WTC11 (cell line): ENCODE results near the gene ZNF256. TPM values are rescaled to one million over a fixed set of nuclear protein-coding genes. Genes with fewer than 3 reads are reported as not detected.

ENCODE experiments used
- ATAC-seq: fragments of 200-7000 bp; cut with Tn5 transposase; 2 replicates; pipeline ENCODE4 v1.10.0; 2021; ENCODE audit warnings: mild to moderate bottlenecking, moderate library complexity
- Bru-seq: library from RNA; stranded (reverse); fragments of 400-500 nt; gene quantifications from one replicate; lab custom pipeline; 2021; lab: Mats Ljungman, UMichigan
- CTCF ChIA-PET: fragments of 300-600 bp; sonication (Branson Sonifier 250); formaldehyde crosslinking; loops from one replicate; lab custom pipeline; 2021; ENCODE audit warnings: antibody characterized with exemption; lab: Charles Lee
- POLR2A ChIA-PET: fragments of 350-600 bp; sonication (Branson Sonifier 250); formaldehyde crosslinking; loops from one replicate; lab custom pipeline; 2021; ENCODE audit warnings: antibody characterized with exemption; lab: Charles Lee
- DNase-seq: peaks from one replicate; pipeline ENCODE4 v3.0.0; 2021; ENCODE audit warnings: low spot score
- H3K27ac Mint-ChIP-seq: 2 replicates; pipeline ENCODE4 v1.8.0; 2021; ENCODE audit warnings: mixed read lengths
- H3K27me3 Mint-ChIP-seq: 2 replicates; pipeline ENCODE4 v1.8.0; 2021; ENCODE audit warnings: low read depth, mild to moderate bottlenecking, moderate library complexity, mixed read lengths
- H3K36me3 Mint-ChIP-seq: 2 replicates; pipeline ENCODE4 v1.8.0; 2021; ENCODE audit warnings: mixed read lengths
- H3K4me1 Mint-ChIP-seq: 2 replicates; pipeline ENCODE4 v1.8.0; 2022; ENCODE audit warnings: mixed read lengths
- H3K4me3 Mint-ChIP-seq: 2 replicates; pipeline ENCODE4 v1.8.0; 2021; ENCODE audit warnings: mild to moderate bottlenecking, moderate library complexity, mixed read lengths
- H3K9me3 Mint-ChIP-seq: 2 replicates; pipeline ENCODE4 v1.8.0; 2021; ENCODE audit warnings: mixed read lengths
- AR ChIP-seq: fragments of 250-450 bp; sonication (Bioruptor Pico); IDR thresholded peaks from 2 replicates; pipeline ENCODE4 v1.9.0; 2021; ENCODE audit warnings: mild to moderate bottlenecking
- CREM ChIP-seq: sonication (generic); formaldehyde crosslinking; IDR thresholded peaks from 2 replicates; pipeline ENCODE4 v1.8.1; 2022; ENCODE audit warnings: mild to moderate bottlenecking, missing genetic modification reagents, moderate library complexity
- CTCF ChIP-seq: fragments of 200-600 bp; IDR thresholded peaks from 2 replicates; pipeline ENCODE4 v1.8.0; 2022; ENCODE audit warnings: antibody characterized with exemption
- E2F4 ChIP-seq: sonication (generic); formaldehyde crosslinking; IDR thresholded peaks from 2 replicates; pipeline ENCODE4 v1.8.1; 2022; ENCODE audit warnings: low read depth, mild to moderate bottlenecking, moderate library complexity, missing genetic modification reagents, borderline replicate concordance
- E2F5 ChIP-seq: sonication (generic); formaldehyde crosslinking; IDR thresholded peaks from 2 replicates; pipeline ENCODE4 v1.8.1; 2022; ENCODE audit warnings: mild to moderate bottlenecking, moderate library complexity, missing genetic modification reagents
- ELF4 ChIP-seq: sonication (generic); formaldehyde crosslinking; IDR thresholded peaks from 2 replicates; pipeline ENCODE4 v1.8.1; 2022; ENCODE audit warnings: low read depth, mild to moderate bottlenecking, moderate library complexity, missing genetic modification reagents
- ETV6 ChIP-seq: sonication (generic); formaldehyde crosslinking; IDR thresholded peaks from 2 replicates; pipeline ENCODE4 v1.8.1; 2022; ENCODE audit warnings: mild to moderate bottlenecking, missing genetic modification reagents
- FOXK1 ChIP-seq: sonication (generic); formaldehyde crosslinking; IDR thresholded peaks from 2 replicates; pipeline ENCODE4 v1.8.0; 2022; ENCODE audit warnings: mild to moderate bottlenecking, moderate library complexity, missing genetic modification reagents
- GABPB1 ChIP-seq: sonication (generic); formaldehyde crosslinking; IDR thresholded peaks from 2 replicates; pipeline ENCODE4 v1.8.1; 2023; ENCODE audit warnings: mild to moderate bottlenecking, missing genetic modification reagents
- HMGA2 ChIP-seq: fragments of 250-450 bp; sonication (Bioruptor Pico); IDR thresholded peaks from 2 replicates; pipeline ENCODE4 v1.4.0; 2021; ENCODE audit warnings: mild to moderate bottlenecking, moderate library complexity
- JAZF1 ChIP-seq: fragments of 250-450 bp; sonication (Bioruptor Pico); IDR thresholded peaks from 2 replicates; pipeline ENCODE4 v1.9.0; 2021; ENCODE audit warnings: moderate library complexity, mild to moderate bottlenecking, inconsistent platforms
- JUN ChIP-seq: sonication (generic); formaldehyde crosslinking; IDR thresholded peaks from 2 replicates; pipeline ENCODE4 v1.8.0; 2023; ENCODE audit warnings: mild to moderate bottlenecking, missing genetic modification reagents
- NFE2L1 ChIP-seq: sonication (generic); formaldehyde crosslinking; IDR thresholded peaks from 2 replicates; pipeline ENCODE4 v1.8.1; 2023; ENCODE audit warnings: missing genetic modification reagents
- NFYB ChIP-seq: sonication (generic); formaldehyde crosslinking; conservative IDR thresholded peaks from 2 replicates; pipeline ENCODE4 v1.8.0; 2022; ENCODE audit warnings: low read depth, missing genetic modification reagents
- SP1 ChIP-seq: sonication (generic); formaldehyde crosslinking; conservative IDR thresholded peaks from 2 replicates; pipeline ENCODE4 v1.8.1; 2022; ENCODE audit warnings: missing genetic modification reagents
- ZBTB21 ChIP-seq: sonication (generic); formaldehyde crosslinking; IDR thresholded peaks from 2 replicates; pipeline ENCODE4 v1.8.1; 2023; ENCODE audit warnings: mild to moderate bottlenecking, missing genetic modification reagents, borderline replicate concordance
- ZNF281 ChIP-seq: sonication (generic); formaldehyde crosslinking; IDR thresholded peaks from 2 replicates; pipeline ENCODE4 v1.8.0; 2023; ENCODE audit warnings: mild to moderate bottlenecking, missing genetic modification reagents
- long read RNA-seq, 3 experiments: library from RNA in 1 of 3; library from capped mRNA in 1 of 3; library from polyadenylated mRNA in 1 of 3; unstranded in 2 of 3; stranded (forward) in 1 of 3; transcript quantifications; one replicate each; pipeline ENCODE4 v2.0.0, GENCODE V29; 2021
- total RNA-seq: library from RNA; stranded (reverse); gene quantifications from 3 replicates; pipeline ENCODE4 v1.2.3, GENCODE V29; 2021
- TF ChIP-seq, protein P1 (sequence below): sonication (generic); formaldehyde crosslinking; IDR thresholded peaks from 2 replicates; pipeline ENCODE4 v1.8.0; 2022; ENCODE audit warnings: mild to moderate bottlenecking, missing genetic modification reagents
- TF ChIP-seq, protein P2 (sequence below): sonication (generic); formaldehyde crosslinking; IDR thresholded peaks from 2 replicates; pipeline ENCODE4 v1.8.0; 2023; ENCODE audit warnings: missing genetic modification reagents, mild to moderate bottlenecking, borderline replicate concordance

Gene ZNF256
- total RNA-seq (15.1 to 17.9 TPM (median 15.9 TPM) in 3 replicates), Bru-seq, nascent RNA (percentile 91 among the genes with signal in this experiment)
- long read RNA-seq, experiment 1, transcript ZNF256-201 (3 exons, 2,172 nt) = major isoform, 24 of 40 reads
- long read RNA-seq, experiment 1, transcript ZNF256-202 (2 exons, 1,958 nt) = minor isoform, 12 of 40 reads
- long read RNA-seq, experiment 1, partial matches to known transcripts = 2 of 40 reads
- long read RNA-seq, experiment 1, other reads (novel, unspliced or antisense) = 2 of 40 reads
- long read RNA-seq, experiment 2, transcript ZNF256-202 (2 exons, 1,958 nt) = major isoform, 6 of 12 reads
- long read RNA-seq, experiment 2, partial matches to known transcripts = 0 of 12 reads
- long read RNA-seq, experiment 2, other reads (novel, unspliced or antisense) = 2 of 12 reads
- long read RNA-seq, experiment 3, transcript ZNF256-201 (3 exons, 2,172 nt) = major isoform, 11 of 17 reads
- long read RNA-seq, experiment 3, transcript ZNF256-202 (2 exons, 1,958 nt) = minor isoform, 6 of 17 reads
- long read RNA-seq, experiment 3, partial matches to known transcripts = 0 of 17 reads
- long read RNA-seq, experiment 3, other reads (novel, unspliced or antisense) = 0 of 17 reads

DNA sequence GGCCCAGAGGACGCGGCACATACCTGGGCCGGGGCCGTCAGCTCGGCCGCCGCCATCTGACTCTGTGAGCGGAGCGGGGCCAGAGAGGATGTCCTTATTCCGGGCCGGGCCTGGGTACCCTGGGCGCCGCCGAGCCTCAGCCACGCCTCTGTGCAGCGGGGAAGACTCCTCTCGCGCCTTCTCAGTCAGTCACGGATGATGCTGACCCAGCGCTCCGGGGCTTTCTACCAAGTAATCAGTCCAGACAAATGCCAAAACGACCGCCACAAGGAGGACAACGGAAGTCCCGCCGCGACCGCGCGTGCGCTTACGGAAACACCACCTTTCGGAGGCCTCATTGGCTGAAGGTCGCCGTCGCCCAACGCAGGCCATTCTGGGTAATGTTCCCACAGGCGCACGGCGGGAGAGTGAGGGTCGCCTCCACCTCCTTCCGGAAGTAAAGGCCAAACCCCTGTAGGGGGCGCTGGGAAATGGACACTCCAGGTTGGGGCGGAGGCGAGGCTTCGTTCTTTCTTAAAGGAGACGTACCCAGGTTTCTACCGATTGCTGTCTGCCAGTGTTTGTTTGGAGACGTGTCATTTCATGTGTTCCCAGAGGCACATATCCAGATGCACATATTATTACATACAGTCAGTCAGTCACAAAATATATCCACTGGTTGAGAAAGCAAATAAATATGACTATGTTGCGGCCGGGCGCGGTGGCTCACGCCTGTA, at the start of gene ZNF256:
ZNF256 (minus strand) TSS at position 288 of the 716 bp plus-strand sequence; CDS start at position 56, 232 bp downstream.
- CTCF ChIA-PET = interaction anchor here (0.7 to 2.3 kb wide), 3 partner anchors 12 to 461 kb away, joined by 3 to 10 read pairs (median 3); partner anchors contain the start of genes ZNF584 and ZNF606
- H3K27ac Mint-ChIP-seq = peak within 1 kb of the TSS; percentile 87
- DNase-seq (peak; percentile 99), ATAC-seq (peak; percentile 98)
- POLR2A ChIA-PET = no interaction called here
- H3K9me3 Mint-ChIP-seq = peaks cover 9% of the 10 kb centered on the region
- peak within 1 kb of the TSS; percentile 92 for H3K4me3 Mint-ChIP-seq
- H3K36me3 Mint-ChIP-seq = peaks cover 11% of the 10 kb centered on the region
- peaks cover 20% of the 10 kb centered on the region for H3K27me3 Mint-ChIP-seq
- H3K4me1 Mint-ChIP-seq = peaks cover 13% of the 10 kb centered on the region
- TF ChIP-seq, protein P1, sequence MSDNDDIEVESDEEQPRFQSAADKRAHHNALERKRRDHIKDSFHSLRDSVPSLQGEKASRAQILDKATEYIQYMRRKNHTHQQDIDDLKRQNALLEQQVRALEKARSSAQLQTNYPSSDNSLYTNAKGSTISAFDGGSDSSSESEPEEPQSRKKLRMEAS = peak; percentile 77; the same call in 1 of the 2 replicates
- no peak for TF ChIP-seq JAZF1 (CRISPR knock-in tag)
- TF ChIP-seq E2F5 (CRISPR knock-in tag) = peak; percentile 93
- TF ChIP-seq NFYB (CRISPR knock-in tag) = peak; percentile 66
- no peak for TF ChIP-seq ZNF281 (CRISPR knock-in tag)
- TF ChIP-seq SP1 (CRISPR knock-in tag) = peak; percentile 88
- peak; percentile 95 for TF ChIP-seq FOXK1 (CRISPR knock-in tag)
- TF ChIP-seq E2F4 (CRISPR knock-in tag) = 0 out of 2 replicates have a peak, but pooled peaks have one; percentile 1
- peak; percentile 3; the same call in 1 of the 2 replicates for TF ChIP-seq ZBTB21 (CRISPR knock-in tag)
- peak; percentile 70; the same call in 1 of the 2 replicates for TF ChIP-seq GABPB1 (CRISPR knock-in tag)
- no peak for TF ChIP-seq AR (CRISPR knock-in tag)
- TF ChIP-seq, protein P2, sequence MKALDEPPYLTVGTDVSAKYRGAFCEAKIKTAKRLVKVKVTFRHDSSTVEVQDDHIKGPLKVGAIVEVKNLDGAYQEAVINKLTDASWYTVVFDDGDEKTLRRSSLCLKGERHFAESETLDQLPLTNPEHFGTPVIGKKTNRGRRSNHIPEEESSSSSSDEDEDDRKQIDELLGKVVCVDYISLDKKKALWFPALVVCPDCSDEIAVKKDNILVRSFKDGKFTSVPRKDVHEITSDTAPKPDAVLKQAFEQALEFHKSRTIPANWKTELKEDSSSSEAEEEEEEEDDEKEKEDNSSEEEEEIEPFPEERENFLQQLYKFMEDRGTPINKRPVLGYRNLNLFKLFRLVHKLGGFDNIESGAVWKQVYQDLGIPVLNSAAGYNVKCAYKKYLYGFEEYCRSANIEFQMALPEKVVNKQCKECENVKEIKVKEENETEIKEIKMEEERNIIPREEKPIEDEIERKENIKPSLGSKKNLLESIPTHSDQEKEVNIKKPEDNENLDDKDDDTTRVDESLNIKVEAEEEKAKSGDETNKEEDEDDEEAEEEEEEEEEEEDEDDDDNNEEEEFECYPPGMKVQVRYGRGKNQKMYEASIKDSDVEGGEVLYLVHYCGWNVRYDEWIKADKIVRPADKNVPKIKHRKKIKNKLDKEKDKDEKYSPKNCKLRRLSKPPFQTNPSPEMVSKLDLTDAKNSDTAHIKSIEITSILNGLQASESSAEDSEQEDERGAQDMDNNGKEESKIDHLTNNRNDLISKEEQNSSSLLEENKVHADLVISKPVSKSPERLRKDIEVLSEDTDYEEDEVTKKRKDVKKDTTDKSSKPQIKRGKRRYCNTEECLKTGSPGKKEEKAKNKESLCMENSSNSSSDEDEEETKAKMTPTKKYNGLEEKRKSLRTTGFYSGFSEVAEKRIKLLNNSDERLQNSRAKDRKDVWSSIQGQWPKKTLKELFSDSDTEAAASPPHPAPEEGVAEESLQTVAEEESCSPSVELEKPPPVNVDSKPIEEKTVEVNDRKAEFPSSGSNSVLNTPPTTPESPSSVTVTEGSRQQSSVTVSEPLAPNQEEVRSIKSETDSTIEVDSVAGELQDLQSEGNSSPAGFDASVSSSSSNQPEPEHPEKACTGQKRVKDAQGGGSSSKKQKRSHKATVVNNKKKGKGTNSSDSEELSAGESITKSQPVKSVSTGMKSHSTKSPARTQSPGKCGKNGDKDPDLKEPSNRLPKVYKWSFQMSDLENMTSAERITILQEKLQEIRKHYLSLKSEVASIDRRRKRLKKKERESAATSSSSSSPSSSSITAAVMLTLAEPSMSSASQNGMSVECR (CRISPR knock-in tag) = peak; percentile 79; the same call in 1 of the 2 replicates
- TF ChIP-seq CREM (CRISPR knock-in tag) = peak; percentile 72; the same call in 1 of the 2 replicates
- peak; percentile 9; the same call in 1 of the 2 replicates for TF ChIP-seq JUN (CRISPR knock-in tag)
- TF ChIP-seq CTCF = peak; percentile 63; the same call in 1 of the 2 replicates
- TF ChIP-seq ETV6 (CRISPR knock-in tag) = peak; percentile 74
- no peak for TF ChIP-seq ELF4
- no peak for TF ChIP-seq HMGA2
- peak; percentile 24; the same call in 1 of the 2 replicates for TF ChIP-seq NFE2L1 (CRISPR knock-in tag)
